SIG-M5 treated with dmso at 0.1 percent for 504 hours (cell line): ENCODE measurements around the gene SPCS1.
A peak's percentile ranks its signal among the peaks of the same experiment; 100 is the strongest.

ENCODE experiments used
- DNase-seq: peaks from one replicate; lab custom pipeline; 2025; ENCODE audit not compliant: unreplicated experiment; lab: John Stamatoyannopoulos, UW

The SPCS1 gene

GRCh38 chr3:52694528-52695189, 11.2 kb upstream of the SPCS1 start:
- DNase-seq, result no peak

- no peak for DNase-seq
Observed at GRCh38 chr3:52695798-52696671, 9.9 kb upstream of the SPCS1 start.

GRCh38 chr3:52696830-52697631, 8.9 kb upstream of the SPCS1 start:
- no peak for DNase-seq

GRCh38 chr3:52697632-52697965, 8.3 kb upstream of the SPCS1 start:
- DNase-seq, result no peak

GRCh38 chr3:52703341-52703740, 2.6 kb upstream of the SPCS1 start:
- no peak for DNase-seq

GRCh38 chr3:52704611-52705437, 1.1 kb upstream of the SPCS1 start:
- DNase-seq, result peak; percentile 32

GRCh38 chr3:52705438-52705687, 543 bp upstream of the SPCS1 start:
- DNase-seq, result no peak

- DNase-seq, result no peak
Observed at GRCh38 chr3:52707585-52707984, 1.7 kb downstream of the SPCS1 start.

GRCh38 chr3:52710512-52710911, 4.6 kb downstream of the SPCS1 start:
- no peak for DNase-seq

- DNase-seq, result no peak
Observed at GRCh38 chr3:52712291-52713212, 6.6 kb downstream of the SPCS1 start.

- DNase-seq, result no peak
Observed at GRCh38 chr3:52714335-52715302, 8.7 kb downstream of the SPCS1 start.

- DNase-seq, result no peak
Observed at GRCh38 chr3:52715714-52716305, 9.9 kb downstream of the SPCS1 start.

GRCh38 chr3:52719618-52720017, 13.7 kb downstream of the SPCS1 start:
- no peak for DNase-seq

- peak; percentile 99 for DNase-seq
Observed at GRCh38 chr3:52721002-52721729, 15.3 kb downstream of the SPCS1 start.

- DNase-seq, result no peak
Observed at GRCh38 chr3:52721730-52722008, 15.8 kb downstream of the SPCS1 start.

- no peak for DNase-seq
Observed at GRCh38 chr3:52722491-52722890, 16.6 kb downstream of the SPCS1 start.

GRCh38 chr3:52723935-52724334, 18.0 kb downstream of the SPCS1 start:
- DNase-seq, result no peak

- no peak for DNase-seq
Observed at GRCh38 chr3:52724511-52724910, 18.6 kb downstream of the SPCS1 start.
